ENCODE measurements around the gene LEFTY1. TPM values are rescaled to one million over a fixed set of nuclear protein-coding genes. Genes with fewer than 3 reads are reported as not detected.
A peak's percentile ranks its signal among the peaks of the same experiment; 100 is the strongest.

LEFTY1 gene
- total and polyA plus RNA-seq, 9 of the 15 experiments (the other 6 are each of a cell fraction or from before 2014, with no cell fraction given), result 0.07 to 0.24 (median 0.17) TPM; not detected in 5

DNA sequence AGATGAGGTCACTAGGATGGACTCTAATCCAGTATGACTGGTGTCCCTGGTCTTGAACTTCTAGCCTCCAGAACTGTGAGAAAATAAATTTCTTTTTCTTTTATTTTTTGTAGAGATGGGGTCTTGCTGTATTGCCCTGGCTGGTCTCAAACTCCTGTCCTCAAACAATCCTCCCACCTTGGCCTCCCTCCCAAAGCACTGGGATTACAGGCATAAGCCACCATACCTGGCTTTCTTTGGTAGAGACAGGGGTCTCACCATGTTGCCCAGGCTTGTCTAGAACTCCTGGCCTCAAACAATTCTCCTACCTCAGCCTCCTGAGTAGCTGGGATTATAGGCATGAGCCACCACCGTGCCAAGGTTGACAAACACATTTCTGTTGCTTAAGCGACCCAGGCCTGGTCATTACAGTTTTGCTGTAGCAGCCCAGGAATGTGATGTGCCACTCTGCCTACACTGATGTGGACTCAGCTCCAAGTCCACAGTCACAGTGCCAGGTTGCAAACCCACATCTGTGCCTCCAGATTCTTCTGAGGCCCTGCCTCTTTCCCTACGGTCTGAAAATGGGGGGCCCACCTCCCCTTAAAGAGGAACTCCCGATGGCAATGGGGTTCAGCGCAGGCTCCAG, 19.2 kb upstream of the LEFTY1 start:
- in situ Hi-C loops (cut with MboI), result no loop called here
- H3K79me2 ChIP-seq (ENCODE audit: control insufficient read depth, insufficient read depth, low read length), result no peaks in the 10 kb centered on the region
- no peaks in the 10 kb centered on the region for H3K9me1 ChIP-seq (ENCODE audit: control insufficient read depth, insufficient read depth, low read length)
- 35% methylated on average over 5 of the region's 5 CpGs for WGBS (ENCODE audit: insufficient coverage, low coverage, missing lambda C conversion rate)
- ChIA-PET POLR2A (interaction anchor here (0.6 to 0.7 kb wide), 3 partner anchors 8 to 1520 kb away, joined by 3 to 4 read pairs (median 3); no protein-coding TSS in a partner anchor), CTCF (ENCODE audit: low intra/inter-chr PET ratio) (no interaction called here)
- no peak overlapping the region for H3K27ac ChIP-seq (ENCODE audit: extremely low read depth, low read depth, low read length)
- no peak for FAIRE-seq
- intact Hi-C loops (cut with micrococcal nuclease), result no loop called here
- peak in 1 of 4 experiments; percentile 6 for DNase-seq (ENCODE audit: extremely low read depth in 1 of 4, low spot score in 3 of 4)
- no peak overlapping the region for H2AFZ ChIP-seq (ENCODE audit: low read depth, low read length)
- no peaks in the 10 kb centered on the region for H3K36me3 ChIP-seq (ENCODE audit: control insufficient read depth, insufficient read depth, low read length)
- H3K4me2 ChIP-seq (ENCODE audit: insufficient read depth, low read length), result no peak overlapping the region
- no TSS peak for BruUV-seq (replicated peaks)
- peak; percentile 67 for TF ChIP-seq ZNF121 (CRISPR knock-in tag; conservative IDR thresholded peaks at IDR 0.05)
- TF ChIP-seq ZNF449 (CRISPR knock-in tag; IDR thresholded peaks at IDR 0.05), result no peak
- no peak for TF ChIP-seq TGIF2 (CRISPR knock-in tag; IDR thresholded peaks at IDR 0.05)
- H4K20me1 ChIP-seq (replicated peaks; ENCODE audit: control insufficient read depth, insufficient read depth, low read length), result no peaks in the 10 kb centered on the region
- H3K4me3 ChIP-seq, result no peak overlapping the region
- no peaks in the 10 kb centered on the region for H3K9me3 ChIP-seq (replicated peaks; ENCODE audit: control insufficient read depth, insufficient read depth, low read depth, low read length)
- no peaks in the 10 kb centered on the region for H3K27me3 ChIP-seq (ENCODE audit: control insufficient read depth in 2 of 2, insufficient read depth in 2 of 2, low read length in 2 of 2)
- H3K9ac ChIP-seq (ENCODE audit: insufficient read depth in 1 of 2, low read depth in 2 of 2, low read length in 2 of 2), result peak overlapping the region in 1 of 2 experiments; percentile 4; a peak in 1 of 4 replicates
- H3K4me1 ChIP-seq (replicated peaks in 1 of 2; ENCODE audit: control insufficient read depth in 2 of 2, insufficient read depth in 2 of 2, low read length in 2 of 2), result peaks cover 0 to 10% of the 10 kb centered on the region in 2 experiments; a peak in 2 of 5 replicates
- ATAC-seq, result no peak

Measured in K562 (cell line).